Small intestine (tissue), 7 donors: ENCODE data around the gene CLCN2. TPM values are rescaled to one million over a fixed set of nuclear protein-coding genes. Genes with fewer than 3 reads are reported as not detected.

Source experiments
- DNase-seq, 2 donors: peaks; one replicate each; pipeline versions ENCODE4 v3.0.0 to v3.0.0-alpha.2; 2013
- FAIRE-seq: peaks from 2 replicates; lab custom pipeline; 2012; peaks lifted over from hg19 to GRCh38; lab: Jason Lieb, UNC
- H3K27ac ChIP-seq, 3 donors: one replicate each; pipeline ENCODE4 v1.5.1; 2013; ENCODE audit warnings: low read length in 2 of 3, mild to moderate bottlenecking in 2 of 3, control low read depth in 1 of 3, inconsistent platforms in 1 of 3, low read depth in 1 of 3, moderate library complexity in 1 of 3
- H3K27me3 ChIP-seq, 3 donors: one replicate each; pipeline ENCODE4 v1.6.1; 2013; ENCODE audit warnings: low read length in 3 of 3, inconsistent platforms in 1 of 3; ENCODE audit not compliant: control insufficient read depth in 3 of 3, insufficient read depth in 3 of 3
- H3K36me3 ChIP-seq, 3 donors: one replicate each; pipeline ENCODE4 v1.6.1; 2013; ENCODE audit warnings: low read length in 3 of 3, inconsistent platforms in 1 of 3, low read depth in 1 of 3, mild to moderate bottlenecking in 1 of 3, moderate library complexity in 1 of 3; ENCODE audit not compliant: control insufficient read depth in 3 of 3, insufficient read depth in 2 of 3
- H3K4me1 ChIP-seq, 3 donors: one replicate each; pipeline ENCODE4 v1.6.1; 2013; ENCODE audit warnings: low read length in 2 of 3, inconsistent platforms in 1 of 3, low read depth in 1 of 3, mild to moderate bottlenecking in 1 of 3, moderate library complexity in 1 of 3; ENCODE audit not compliant: control insufficient read depth in 3 of 3, insufficient read depth in 2 of 3
- H3K4me3 ChIP-seq, 3 donors: one replicate each; pipeline ENCODE4 v1.5.1; 2013; ENCODE audit warnings: low read length in 3 of 3, control low read depth in 1 of 3, inconsistent platforms in 1 of 3, low read depth in 1 of 3, mild to moderate bottlenecking in 1 of 3, moderate library complexity in 1 of 3
- H3K9me3 ChIP-seq, 2 donors: one replicate each; pipeline ENCODE4 v1.6.1; 2013; ENCODE audit warnings: low read depth in 1 of 2, low read length in 1 of 2; ENCODE audit not compliant: control insufficient read depth in 2 of 2, insufficient read depth in 1 of 2
- WGBS, 3 donors: extraction: QIAGEN DNeasy Blood & Tissue Kit; methylation state at CpG; one replicate each; pipeline ENCODE4 v1.1.7; 2013; 5-methylcytosine and 5-hydroxymethylcytosine counted together
- polyA plus RNA-seq, 4 donors: library from polyadenylated mRNA; stranded (reverse) in 3 of 4; unstranded in 1 of 4; fragments of 200-250 nt in 3 of 4; fragments of 120-200 nt in 1 of 4; gene quantifications; one replicate each; pipeline versions ENCODE4 v1.2.1 to v1.2.3, GENCODE V29; 2013
- donor health status: healthy with polysubstance abuse.
- donor health status: control.
- donor health status: control.
- donor health status: Bipolar disorder and iron deficiency.
- donor health status: healthy.

CLCN2 gene
- polyA plus RNA-seq, 4 donors: 10.0 to 30.9 (median 15.3) TPM

GRCh38 chr3:184334470-184335158, 26.8 kb downstream of the CLCN2 start:
- H3K27ac ChIP-seq: peak overlapping the region in 2 of 3 donors; percentile 6 to 97
- peaks cover under 1 to 63% (median 32%) of the 10 kb centered on the region in 3 donors for H3K36me3 ChIP-seq
- H3K4me3 ChIP-seq: no peak overlapping the region
- H3K4me1 ChIP-seq: peaks cover 0 to 29% (median 0%) of the 10 kb centered on the region in 3 donors
- FAIRE-seq (no peak), DNase-seq (peak; percentile 30 to 32)
- no peaks in the 10 kb centered on the region for H3K27me3 ChIP-seq
- H3K9me3 ChIP-seq: no peaks in the 10 kb centered on the region
- 74 to 80% (median 79%) methylated on average over 14 to 15 of the region's 15 CpGs for WGBS, 3 donors

GRCh38 chr3:184333700-184334099, 27.7 kb downstream of the CLCN2 start:
- WGBS, 3 donors: 76 to 78% (median 77%) methylated on average over 3 of the region's 3 CpGs
- Histone ChIP-seq H3K4me1 (peaks cover 0 to 24% (median 0%) of the 10 kb centered on the region in 3 donors), H3K36me3 (peaks cover 2 to 68% (median 35%) of the 10 kb centered on the region in 3 donors), H3K27me3 (no peaks in the 10 kb centered on the region), H3K27ac (no peak overlapping the region), H3K9me3 (no peaks in the 10 kb centered on the region), H3K4me3 (no peak overlapping the region)
- DNase-seq: no peak
- no peak for FAIRE-seq

- Histone ChIP-seq H3K9me3 (no peaks in the 10 kb centered on the region), H3K27ac (peak overlapping the region in 1 of 3 donors; percentile 35), H3K36me3 (peaks cover 7 to 73% (median 38%) of the 10 kb centered on the region in 3 donors), H3K4me1 (peaks cover 0 to 21% (median 0%) of the 10 kb centered on the region in 3 donors), H3K4me3 (no peak overlapping the region), H3K27me3 (no peaks in the 10 kb centered on the region)
- DNase-seq (no peak), FAIRE-seq (no peak)
- 82 to 89% (median 85%) methylated on average over 6 of the region's 6 CpGs for WGBS, 3 donors
Measured at GRCh38 chr3:184333190-184333589, 28.2 kb downstream of the CLCN2 start.

- H3K4me1 ChIP-seq: peaks cover 0 to 15% (median 0%) of the 10 kb centered on the region in 3 donors
- H3K27me3 ChIP-seq: no peaks in the 10 kb centered on the region
- H3K9me3 ChIP-seq: no peaks in the 10 kb centered on the region
- no peak for FAIRE-seq
- no peak overlapping the region for H3K4me3 ChIP-seq
- H3K36me3 ChIP-seq: peaks cover 10 to 78% (median 43%) of the 10 kb centered on the region in 3 donors
- WGBS, 3 donors: 79 to 87% (median 86%) methylated on average over 10 of the region's 10 CpGs
- DNase-seq: no peak
- H3K27ac ChIP-seq: peak overlapping the region in 1 of 3 donors; percentile 35
Measured at GRCh38 chr3:184332370-184333090, 28.9 kb downstream of the CLCN2 start.

GRCh38 chr3:184328516-184328915, 32.9 kb downstream of the CLCN2 start:
- H3K36me3 ChIP-seq: peaks cover 44 to 92% (median 70%) of the 10 kb centered on the region in 3 donors
- H3K4me3 ChIP-seq: no peak overlapping the region
- 47 to 75% (median 56%) methylated on average over 3 of the region's 3 CpGs for WGBS, 3 donors
- H3K27ac ChIP-seq: no peak overlapping the region
- FAIRE-seq (no peak), DNase-seq (no peak)
- H3K27me3 ChIP-seq: no peaks in the 10 kb centered on the region
- H3K9me3 ChIP-seq: no peaks in the 10 kb centered on the region
- no peaks in the 10 kb centered on the region for H3K4me1 ChIP-seq

GRCh38 chr3:184327171-184327570, 34.2 kb downstream of the CLCN2 start:
- WGBS, 3 donors: 96 to 97% (median 97%) methylated on average over 21 of the region's 21 CpGs
- FAIRE-seq (no peak), DNase-seq (no peak)
- Histone ChIP-seq H3K4me1 (no peaks in the 10 kb centered on the region), H3K27me3 (no peaks in the 10 kb centered on the region), H3K36me3 (peaks cover 53 to 93% (median 71%) of the 10 kb centered on the region in 3 donors), H3K9me3 (no peaks in the 10 kb centered on the region), H3K27ac (no peak overlapping the region), H3K4me3 (no peak overlapping the region)

GRCh38 chr3:184325715-184326369, 35.6 kb downstream of the CLCN2 start:
- no peak overlapping the region for H3K27ac ChIP-seq
- DNase-seq: no peak
- WGBS, 3 donors: 77 to 84% (median 79%) methylated on average over 6 of the region's 6 CpGs
- H3K4me1 ChIP-seq: no peaks in the 10 kb centered on the region
- H3K36me3 ChIP-seq: peaks cover 61 to 93% (median 70%) of the 10 kb centered on the region in 3 donors
- no peaks in the 10 kb centered on the region for H3K9me3 ChIP-seq
- H3K4me3 ChIP-seq: no peak overlapping the region
- H3K27me3 ChIP-seq: no peaks in the 10 kb centered on the region
- FAIRE-seq: no peak

- no peak for FAIRE-seq
- WGBS, 3 donors: 91 to 93% (median 93%) methylated on average over 13 of the region's 13 CpGs
- peaks cover 67 to 95% (median 74%) of the 10 kb centered on the region in 3 donors for H3K36me3 ChIP-seq
- no peak overlapping the region for H3K4me3 ChIP-seq
- H3K4me1 ChIP-seq: no peaks in the 10 kb centered on the region
- H3K27ac ChIP-seq: no peak overlapping the region
- H3K27me3 ChIP-seq: no peaks in the 10 kb centered on the region
- no peak for DNase-seq
- no peaks in the 10 kb centered on the region for H3K9me3 ChIP-seq
Measured at GRCh38 chr3:184325269-184325668, 36.1 kb downstream of the CLCN2 start.
